ENCODE data around the gene C17orf58. TPM values are rescaled to one million over a fixed set of nuclear protein-coding genes. Genes with fewer than 3 reads are reported as not detected.

C17orf58 gene
- total and polyA plus RNA-seq, 2 experiments from 2014 or later: 14.9 to 18.9 TPM

GRCh38 chr17:68013385-68013784, 17.1 kb upstream of the C17orf58 start:
- H3K9me3 ChIP-seq (ENCODE audit: low read depth): no peaks in the 10 kb centered on the region
- H3K4me3 ChIP-seq: no peak overlapping the region
- H3K27me3 ChIP-seq: no peaks in the 10 kb centered on the region
- no peak overlapping the region for H3K4me2 ChIP-seq
- TF ChIP-seq EZH2phosphoT487 (IDR thresholded peaks at IDR 0.05; ENCODE audit: low read depth, severe bottlenecking, unreplicated experiment) (no peak), EZH2 (IDR thresholded peaks at IDR 0.05; ENCODE audit: borderline replicate concordance) (no peak), CTCF (IDR thresholded peaks at IDR 0.05; ENCODE audit: poor library complexity) (no peak)
- no peaks in the 10 kb centered on the region for H3K79me2 ChIP-seq
- no peak overlapping the region for H2AFZ ChIP-seq
- no peaks in the 10 kb centered on the region for H4K20me1 ChIP-seq (ENCODE audit: insufficient read depth, poor library complexity, severe bottlenecking)
- H3K4me1 ChIP-seq (ENCODE audit: insufficient read depth): no peaks in the 10 kb centered on the region
- H3K36me3 ChIP-seq (replicated peaks; ENCODE audit: insufficient read depth, low read depth): no peaks in the 10 kb centered on the region
- H3K9me2 ChIP-seq (replicated peaks; ENCODE audit: insufficient read depth): no peaks in the 10 kb centered on the region
- H3K27ac ChIP-seq: no peak overlapping the region
- no peak for DNase-seq (ENCODE audit: low spot score)

GRCh38 chr17:68011199-68011665, 15.0 kb upstream of the C17orf58 start:
- Histone ChIP-seq H3K27me3 (no peaks in the 10 kb centered on the region), H3K9me3 (ENCODE audit: low read depth) (no peaks in the 10 kb centered on the region), H4K20me1 (ENCODE audit: insufficient read depth, poor library complexity, severe bottlenecking) (no peaks in the 10 kb centered on the region), H3K4me2 (peak overlapping the region; percentile 60), H3K9me2 (replicated peaks; ENCODE audit: insufficient read depth) (no peaks in the 10 kb centered on the region), H2AFZ (no peak overlapping the region), H3K27ac (no peak overlapping the region), H3K4me1 (ENCODE audit: insufficient read depth) (no peaks in the 10 kb centered on the region), H3K36me3 (replicated peaks; ENCODE audit: insufficient read depth, low read depth) (no peaks in the 10 kb centered on the region), H3K4me3 (no peak overlapping the region), H3K79me2 (no peaks in the 10 kb centered on the region)
- 40% methylated on average over 17 of the region's 20 CpGs for WGBS (ENCODE audit: low lambda C conversion rate, missing lambda C conversion rate)
- DNase-seq (ENCODE audit: low spot score): peak; percentile 55
- no peak for TF ChIP-seq EZH2phosphoT487 (IDR thresholded peaks at IDR 0.05; ENCODE audit: low read depth, severe bottlenecking, unreplicated experiment)
- TF ChIP-seq CTCF (IDR thresholded peaks at IDR 0.05; ENCODE audit: poor library complexity): peak; percentile 55
- no peak for TF ChIP-seq EZH2 (IDR thresholded peaks at IDR 0.05; ENCODE audit: borderline replicate concordance)

GRCh38 chr17:68006797-68007196, 10.5 kb upstream of the C17orf58 start:
- H3K36me3 ChIP-seq (replicated peaks; ENCODE audit: insufficient read depth, low read depth): no peaks in the 10 kb centered on the region
- no peak overlapping the region for H3K4me2 ChIP-seq
- no peaks in the 10 kb centered on the region for H3K27me3 ChIP-seq
- TF ChIP-seq EZH2 (IDR thresholded peaks at IDR 0.05; ENCODE audit: borderline replicate concordance) (no peak), EZH2phosphoT487 (IDR thresholded peaks at IDR 0.05; ENCODE audit: low read depth, severe bottlenecking, unreplicated experiment) (no peak), CTCF (IDR thresholded peaks at IDR 0.05; ENCODE audit: poor library complexity) (no peak)
- WGBS (ENCODE audit: low lambda C conversion rate, missing lambda C conversion rate): 69% methylated on average over 6 of the region's 6 CpGs
- H2AFZ ChIP-seq: no peak overlapping the region
- H3K4me1 ChIP-seq (ENCODE audit: insufficient read depth): no peaks in the 10 kb centered on the region
- no peaks in the 10 kb centered on the region for H4K20me1 ChIP-seq (ENCODE audit: insufficient read depth, poor library complexity, severe bottlenecking)
- no peak overlapping the region for H3K4me3 ChIP-seq
- no peaks in the 10 kb centered on the region for H3K79me2 ChIP-seq
- no peak overlapping the region for H3K27ac ChIP-seq
- H3K9me2 ChIP-seq (replicated peaks; ENCODE audit: insufficient read depth): no peaks in the 10 kb centered on the region
- no peak for DNase-seq (ENCODE audit: low spot score)
- no peaks in the 10 kb centered on the region for H3K9me3 ChIP-seq (ENCODE audit: low read depth)

- H3K4me2 ChIP-seq: no peak overlapping the region
- no peak for DNase-seq (ENCODE audit: low spot score)
- H2AFZ ChIP-seq: no peak overlapping the region
- no peak overlapping the region for H3K4me3 ChIP-seq
- no peaks in the 10 kb centered on the region for H3K9me3 ChIP-seq (ENCODE audit: low read depth)
- no peaks in the 10 kb centered on the region for H3K9me2 ChIP-seq (replicated peaks; ENCODE audit: insufficient read depth)
- 80% methylated on average over 3 of the region's 3 CpGs for WGBS (ENCODE audit: low lambda C conversion rate, missing lambda C conversion rate)
- no peaks in the 10 kb centered on the region for H4K20me1 ChIP-seq (ENCODE audit: insufficient read depth, poor library complexity, severe bottlenecking)
- no peaks in the 10 kb centered on the region for H3K4me1 ChIP-seq (ENCODE audit: insufficient read depth)
- no peaks in the 10 kb centered on the region for H3K27me3 ChIP-seq
- H3K36me3 ChIP-seq (replicated peaks; ENCODE audit: insufficient read depth, low read depth): no peaks in the 10 kb centered on the region
- no peaks in the 10 kb centered on the region for H3K79me2 ChIP-seq
- TF ChIP-seq CTCF (IDR thresholded peaks at IDR 0.05; ENCODE audit: poor library complexity) (no peak), EZH2 (IDR thresholded peaks at IDR 0.05; ENCODE audit: borderline replicate concordance) (no peak), EZH2phosphoT487 (IDR thresholded peaks at IDR 0.05; ENCODE audit: low read depth, severe bottlenecking, unreplicated experiment) (no peak)
- no peak overlapping the region for H3K27ac ChIP-seq
Measured at GRCh38 chr17:68004201-68004600, 7.9 kb upstream of the C17orf58 start.

Measured in hepatocyte (in vitro differentiated cells).